Gastroesophageal sphincter (tissue), 3 donors: Measurements from ENCODE around the gene SLC22A31.

ENCODE experiments used
- CTCF ChIP-seq, 4 experiments: fragments of 200-600 bp in 2 of 4; fragments of 450-650 bp in 2 of 4; sonication (generic) in 1 of 4; IDR thresholded peaks; one replicate each; pipeline ENCODE4 v1.5.1; 2017 to 2019; ENCODE audit warnings: antibody characterized with exemption in 4 of 4, mild to moderate bottlenecking in 2 of 4, moderate library complexity in 2 of 4
- POLR2A ChIP-seq, 2 donors: fragments of 450-650 bp; IDR thresholded peaks; one replicate each; pipeline ENCODE4 v1.6.1; 2017; ENCODE audit warnings: antibody characterized with exemption in 2 of 2, mild to moderate bottlenecking in 2 of 2, moderate library complexity in 1 of 2
- POLR2AphosphoS5 ChIP-seq: sonication (generic); formaldehyde crosslinking; IDR thresholded peaks from one replicate; pipeline ENCODE4 v1.6.1; 2017; ENCODE audit warnings: antibody characterized with exemption

GRCh38 chr16:89191033-89191900 lies 9.1 kb downstream of the SLC22A31 start:
- TF ChIP-seq POLR2A (IDR thresholded peaks at IDR 0.05) (no peak), POLR2AphosphoS5 (no peak), CTCF (IDR thresholded peaks at IDR 0.05) (no peak)
